Common myeloid progenitor, CD34-positive (primary cell): ENCODE results near the gene GPR162.

Experiments used
- CTCF ChIA-PET: fragments of 350-600 bp; sonication (Branson Sonifier 250); formaldehyde crosslinking; loops from one replicate; lab custom pipeline; 2021; ENCODE audit warnings: antibody characterized with exemption; lab: Charles Lee
- POLR2A ChIA-PET: fragments of 350-600 bp; sonication (Branson Sonifier 250); formaldehyde crosslinking; loops from one replicate; lab custom pipeline; 2021; ENCODE audit warnings: antibody characterized with exemption; lab: Charles Lee
- DNase-seq, 3 donors: peaks; one replicate each; pipeline versions ENCODE4 v3.0.0 to v3.0.0-alpha.2; 2013
- H3K27ac ChIP-seq, 2 experiments: 1 replicate in 1 of 2; 2 replicates in 1 of 2; pipeline ENCODE4 v1.7.0; 2013; ENCODE audit warnings: inconsistent platforms in 2 of 2, low read length in 2 of 2, mild to moderate bottlenecking in 2 of 2, low read depth in 1 of 2, moderate library complexity in 1 of 2; ENCODE audit not compliant: severe bottlenecking in 2 of 2, insufficient read depth in 1 of 2, poor library complexity in 1 of 2
- H3K27me3 ChIP-seq, 5 experiments: replicated peaks in 2 of 5; 1 replicate in 3 of 5; 2 replicates in 2 of 5; pipeline versions ENCODE4 v1.6.1 to v1.7.0; 2013; ENCODE audit warnings: low read length in 4 of 5, mild to moderate bottlenecking in 2 of 5, moderate library complexity in 2 of 5, inconsistent platforms in 1 of 5; ENCODE audit not compliant: insufficient read depth in 5 of 5, control insufficient read depth in 4 of 5
- H3K36me3 ChIP-seq, 4 experiments: 1 replicate in 2 of 4; 2 replicates in 2 of 4; pipeline versions ENCODE4 v1.6.1 to v1.7.0; 2013; ENCODE audit warnings: low read length in 3 of 4, control low read depth in 1 of 4, mild to moderate bottlenecking in 1 of 4; ENCODE audit not compliant: control insufficient read depth in 4 of 4, insufficient read depth in 4 of 4
- H3K4me1 ChIP-seq, 4 experiments: 1 replicate in 3 of 4; 2 replicates in 1 of 4; pipeline versions ENCODE4 v1.6.1 to v1.7.1; 2013; ENCODE audit warnings: low read length in 3 of 4, mild to moderate bottlenecking in 3 of 4, control low read depth in 1 of 4, inconsistent platforms in 1 of 4, moderate library complexity in 1 of 4; ENCODE audit not compliant: control insufficient read depth in 4 of 4, insufficient read depth in 4 of 4; ENCODE audit errors: control extremely low read depth in 1 of 4
- H3K4me3 ChIP-seq, 7 experiments: 1 replicate in 4 of 7; 2 replicates in 3 of 7; pipeline versions ENCODE4 v1.5.1 to v1.7.0; 2013; ENCODE audit warnings: mild to moderate bottlenecking in 7 of 7, low read length in 6 of 7, moderate library complexity in 6 of 7, inconsistent platforms in 2 of 7, low read depth in 2 of 7, control low read depth in 1 of 7; ENCODE audit not compliant: insufficient read depth in 4 of 7, control insufficient read depth in 1 of 7; ENCODE audit errors: extremely low read depth in 1 of 7
- H3K9me3 ChIP-seq, 5 experiments: 1 replicate in 4 of 5; 2 replicates in 1 of 5; pipeline versions ENCODE4 v1.6.1 to v1.7.1; 2013; ENCODE audit warnings: low read length in 4 of 5, mild to moderate bottlenecking in 2 of 5, inconsistent platforms in 1 of 5, low read depth in 1 of 5, moderate library complexity in 1 of 5; ENCODE audit not compliant: control insufficient read depth in 4 of 5, insufficient read depth in 2 of 5; ENCODE audit errors: control extremely low read depth in 1 of 5
- WGBS: methylation state at CpG from one replicate; pipeline ENCODE4 v1.1.5; 2013; ENCODE audit not compliant: insufficient coverage; 5-methylcytosine and 5-hydroxymethylcytosine counted together

Gene GPR162

DNA sequence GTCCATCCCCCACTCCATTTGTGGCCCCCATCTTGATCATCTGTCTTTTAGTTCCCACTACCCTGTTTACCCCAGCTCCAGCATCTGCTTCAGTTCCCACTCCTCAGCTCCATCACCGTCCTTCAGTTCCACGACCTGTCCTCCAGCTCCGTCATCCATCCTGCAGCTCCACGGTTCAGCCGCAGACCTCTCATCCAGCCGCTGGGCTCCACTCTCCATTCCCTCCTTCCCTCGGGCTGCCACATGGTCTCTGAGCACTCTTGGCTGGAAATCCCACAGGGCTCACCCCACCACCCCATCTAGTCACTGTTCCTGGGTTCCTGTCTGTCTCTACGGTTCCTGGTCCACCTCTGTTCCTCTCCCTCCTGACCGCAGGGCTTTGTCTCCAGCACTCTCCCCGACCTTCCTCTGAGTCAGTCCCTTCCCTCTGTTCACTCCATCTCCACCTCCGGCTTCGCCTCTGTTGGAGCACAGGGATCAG, 3.3 kb downstream of the GPR162 start:
- no peak for DNase-seq
- ChIA-PET CTCF (interaction anchor here (0.9 to 13.0 kb wide), 25 partner anchors 9 to 204 kb away, joined by 3 to 97 read pairs (median 7); partner anchors contain the start of genes CD4, CDCA3, LAG3 and MLF2), POLR2A (interaction anchor here (1.8 kb wide), 1 partner anchor 73 kb away, joined by 6 read pairs; the partner anchor contains the start of gene MLF2)
- Histone ChIP-seq H3K27me3 (peaks cover 0 to 5% (median 0%) of the 10 kb centered on the region in 5 experiments), H3K27ac (no peak overlapping the region), H3K36me3 (no peaks in the 10 kb centered on the region), H3K4me3 (no peak overlapping the region), H3K9me3 (no peaks in the 10 kb centered on the region), H3K4me1 (peaks cover 0 to 45% (median 41%) of the 10 kb centered on the region in 4 experiments)
- WGBS, result 73% methylated on average over 11 of the region's 12 CpGs

- Histone ChIP-seq H3K27me3 (peaks cover 0 to 7% (median 0%) of the 10 kb centered on the region in 5 experiments), H3K4me1 (peaks cover 0 to 44% (median 39%) of the 10 kb centered on the region in 4 experiments), H3K27ac (no peak overlapping the region), H3K4me3 (peak overlapping the region in 1 of 7 experiments; percentile 32), H3K36me3 (peaks cover 0 to 2% (median 0%) of the 10 kb centered on the region in 4 experiments), H3K9me3 (no peaks in the 10 kb centered on the region)
- CTCF ChIA-PET, result interaction anchor here (0.7 to 13.0 kb wide), 31 partner anchors 9 to 271 kb away, joined by 3 to 97 read pairs (median 5); partner anchors contain the start of genes CD4, CDCA3, COPS7A and GNB3
- POLR2A ChIA-PET, result interaction anchor here (1.8 kb wide), 1 partner anchor 73 kb away, joined by 6 read pairs; the partner anchor contains the start of gene MLF2
- DNase-seq, result peak; percentile 66 to 80 (median 73)
- WGBS, result 19% methylated on average over 16 of the region's 19 CpGs
Measured at GRCh38 chr12:6825398-6826124, 3.9 kb downstream of the GPR162 start.

DNA sequence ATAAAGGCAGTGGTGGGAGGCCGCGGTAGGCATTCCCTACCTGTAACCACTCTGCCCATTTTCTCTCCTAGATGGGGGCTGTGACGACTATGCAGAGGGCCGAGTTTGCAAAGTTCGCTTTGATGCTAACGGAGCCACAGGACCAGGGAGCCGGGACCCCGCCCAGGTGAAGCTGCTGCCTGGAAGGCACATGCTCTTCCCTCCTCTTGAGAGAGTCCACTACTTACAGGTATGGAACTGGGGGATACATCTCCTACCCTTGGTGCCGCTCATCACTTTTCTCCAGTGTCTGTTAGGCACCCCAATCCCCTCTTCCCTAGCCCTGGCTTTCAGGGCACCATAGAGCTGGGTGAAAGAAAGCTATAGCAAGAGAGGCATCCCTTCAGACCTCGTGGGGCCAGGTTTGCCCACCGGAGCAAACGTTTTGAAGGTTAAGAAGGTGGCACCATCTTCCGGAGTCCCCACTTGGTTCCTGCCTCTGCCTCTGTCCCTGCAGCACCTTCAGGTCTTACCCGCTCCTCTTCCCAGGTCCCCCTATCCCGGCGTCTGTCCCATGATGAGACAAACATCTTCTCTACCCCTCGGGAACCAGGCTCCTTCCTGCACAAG, 4.6 kb downstream of the GPR162 start:
- peaks cover 0 to 7% (median 0%) of the 10 kb centered on the region in 5 experiments for H3K27me3 ChIP-seq
- 96% methylated on average over 15 of the region's 17 CpGs for WGBS
- H3K4me3 ChIP-seq, result no peak overlapping the region
- no peak overlapping the region for H3K27ac ChIP-seq
- POLR2A ChIA-PET, result interaction anchor here (1.8 kb wide), 1 partner anchor 74 kb away, joined by 6 read pairs; the partner anchor contains the start of gene MLF2
- peaks cover 0 to 7% (median 0%) of the 10 kb centered on the region in 4 experiments for H3K36me3 ChIP-seq
- H3K9me3 ChIP-seq, result no peaks in the 10 kb centered on the region
- no peak for DNase-seq
- CTCF ChIA-PET, result interaction anchor here (0.7 to 13.0 kb wide), 22 partner anchors 8 to 272 kb away, joined by 3 to 97 read pairs (median 8); partner anchors contain the start of genes CD4, CDCA3, COPS7A and GNB3
- peaks cover 0 to 37% (median 32%) of the 10 kb centered on the region in 4 experiments for H3K4me1 ChIP-seq

GRCh38 chr12:6826734-6827436, 5.3 kb downstream of the GPR162 start:
- peaks cover 0 to 7% (median 0%) of the 10 kb centered on the region in 5 experiments for H3K27me3 ChIP-seq
- peaks cover 0 to 35% (median 29%) of the 10 kb centered on the region in 4 experiments for H3K4me1 ChIP-seq
- ChIA-PET CTCF (interaction anchor here (0.6 to 13.0 kb wide), 16 partner anchors 7 to 273 kb away, joined by 3 to 97 read pairs (median 10); partner anchors contain the start of genes CD4, CDCA3, COPS7A and GNB3), POLR2A (interaction anchor here (1.8 kb wide), 1 partner anchor 75 kb away, joined by 6 read pairs; the partner anchor contains the start of gene MLF2)
- WGBS, result 88% methylated on average over 13 of the region's 22 CpGs
- H3K9me3 ChIP-seq, result no peaks in the 10 kb centered on the region
- H3K4me3 ChIP-seq, result peak overlapping the region in 1 of 7 experiments; percentile 23
- DNase-seq, result no peak
- no peak overlapping the region for H3K27ac ChIP-seq
- peaks cover 0 to 14% (median 0%) of the 10 kb centered on the region in 4 experiments for H3K36me3 ChIP-seq

- Histone ChIP-seq H3K4me1 (peaks cover 0 to 29% (median 24%) of the 10 kb centered on the region in 4 experiments), H3K4me3 (peak overlapping the region in 1 of 7 experiments; percentile 23), H3K27ac (no peak overlapping the region), H3K27me3 (peaks cover 0 to 7% (median 0%) of the 10 kb centered on the region in 5 experiments), H3K9me3 (no peaks in the 10 kb centered on the region), H3K36me3 (peaks cover 0 to 18% (median 0%) of the 10 kb centered on the region in 4 experiments)
- WGBS, result 0% methylated on average over 5 of the region's 8 CpGs
- peak in 2 of 3 donors; percentile 49 to 58 for DNase-seq
- POLR2A ChIA-PET, result interaction anchor here (0.5 to 0.7 kb wide), 2 partner anchors 61 to 430 kb away, joined by 3 read pairs; partner anchors contain the start of gene PTMS
- CTCF ChIA-PET, result interaction anchor here (0.6 to 13.0 kb wide), 8 partner anchors 16 to 92 kb away, joined by 3 to 97 read pairs (median 34); partner anchors contain the start of genes CD4, MLF2 and PTMS
Measured at GRCh38 chr12:6827437-6827911, 5.9 kb downstream of the GPR162 start.
